AG20443 (cell line): ENCODE measurements around the gene SQSTM1.
"Not testable (repeated sequence)": the region's sequence is repeated elsewhere in the genome, so short reads cannot be mapped to it uniquely, and the experiment has no call there.

Experiments used
- DNase-seq: peaks from one replicate; pipeline ENCODE4 v3.0.0; 2012; ENCODE audit warnings: low spot score, mixed read lengths

SQSTM1 gene

GRCh38 chr5:179858586-179859427 lies 38.1 kb downstream of the SQSTM1 start, which contains the start of gene MRNIP:
Gene MRNIP, minus strand, starts transcription at chr5:179858817. Its CDS starts 21 bp downstream, at chr5:179858796.
- peak; percentile 100 for DNase-seq

- DNase-seq = no peak
Measured at GRCh38 chr5:179860301-179860700, 39.6 kb downstream of the SQSTM1 start.

GRCh38 chr5:179862296-179862695 lies 41.6 kb downstream of the SQSTM1 start:
- no peak for DNase-seq

- no peak for DNase-seq
Measured at GRCh38 chr5:179862891-179863290, 42.2 kb downstream of the SQSTM1 start.

GRCh38 chr5:179863449-179864085 lies 42.9 kb downstream of the SQSTM1 start:
- DNase-seq = no peak

- DNase-seq = peak; percentile 2
Measured at GRCh38 chr5:179864686-179865085, 44.0 kb downstream of the SQSTM1 start.

- no peak for DNase-seq
Measured at GRCh38 chr5:179865491-179866240, 45.0 kb downstream of the SQSTM1 start.

- DNase-seq = peak; percentile 5
Measured at GRCh38 chr5:179866241-179867078, 45.8 kb downstream of the SQSTM1 start.

GRCh38 chr5:179867079-179867465 lies 46.4 kb downstream of the SQSTM1 start:
- DNase-seq = no peak

- no peak for DNase-seq
Measured at GRCh38 chr5:179867476-179867875, 46.8 kb downstream of the SQSTM1 start.

GRCh38 chr5:179868541-179868940 lies 47.8 kb downstream of the SQSTM1 start:
- DNase-seq = no peak

GRCh38 chr5:179869101-179869500 lies 48.4 kb downstream of the SQSTM1 start:
- no peak for DNase-seq

GRCh38 chr5:179869641-179870402 lies 49.1 kb downstream of the SQSTM1 start:
- no peak for DNase-seq

- peak; percentile 51 for DNase-seq
Measured at GRCh38 chr5:179870403-179870903, 49.7 kb downstream of the SQSTM1 start.

GRCh38 chr5:179870952-179871351 lies 50.2 kb downstream of the SQSTM1 start:
- DNase-seq = no peak

- not testable (repeated sequence) for DNase-seq
Measured at GRCh38 chr5:179871533-179871932, 50.8 kb downstream of the SQSTM1 start.

- no peak for DNase-seq
Measured at GRCh38 chr5:179872055-179872827, 51.5 kb downstream of the SQSTM1 start.

GRCh38 chr5:179872828-179873575 lies 52.3 kb downstream of the SQSTM1 start:
- DNase-seq = no peak

GRCh38 chr5:179873588-179874110 lies 52.9 kb downstream of the SQSTM1 start:
- no peak for DNase-seq
